GM18951 (cell line): ENCODE results near the gene FRK.
"Not testable (repeated sequence)": the region's sequence is repeated elsewhere in the genome, so short reads cannot be mapped to it uniquely, and the experiment has no call there.

ENCODE experiments used
- POLR2A ChIP-seq: IDR thresholded peaks from 4 replicates; pipeline ENCODE4 v1.6.1; 2011; ENCODE audit warnings: mild to moderate bottlenecking; ENCODE audit not compliant: insufficient read length, insufficient read depth; ENCODE audit errors: extremely low read depth
- in situ Hi-C: fragments of 300-500 bp; cut with MboI; formaldehyde crosslinking; loops from one replicate; pipeline ENCODE4 v1.12.0; 2022; ENCODE audit warnings: low sequenced_read_pairs, mixed read lengths, inconsistent platforms; ENCODE audit not compliant: unreplicated experiment

The FRK gene

GRCh38 chr6:116002756-116003155 lies 57.9 kb downstream of the FRK start:
- TF ChIP-seq POLR2A, result no peak
- in situ Hi-C loops, result loop anchor here (25.0 kb wide), 1 partner anchor 560 kb away; the partner anchor contains the start of genes CALHM4 and RWDD1

GRCh38 chr6:115999235-115999634 lies 61.5 kb downstream of the FRK start:
- in situ Hi-C loops, result no loop called here

GRCh38 chr6:115997990-115998585 lies 62.6 kb downstream of the FRK start:
- no peak for TF ChIP-seq POLR2A
- in situ Hi-C loops, result no loop called here

More at GRCh38 chr6:115999235-115999634, 61.5 kb downstream of the FRK start:
- TF ChIP-seq POLR2A, result no peak

- in situ Hi-C loops, result no loop called here
- no peak for TF ChIP-seq POLR2A
These were observed 74.7 kb downstream of the FRK start for GRCh38 chr6:115986026-115986425.

GRCh38 chr6:115984809-115985208 lies 75.9 kb downstream of the FRK start:
- in situ Hi-C loops, result no loop called here
- TF ChIP-seq POLR2A, result no peak

GRCh38 chr6:115983998-115984397 lies 76.7 kb downstream of the FRK start:
- in situ Hi-C loops, result no loop called here
- no peak for TF ChIP-seq POLR2A

GRCh38 chr6:115982453-115982852 lies 78.2 kb downstream of the FRK start:
- in situ Hi-C loops, result no loop called here
- TF ChIP-seq POLR2A, result no peak

DNA sequence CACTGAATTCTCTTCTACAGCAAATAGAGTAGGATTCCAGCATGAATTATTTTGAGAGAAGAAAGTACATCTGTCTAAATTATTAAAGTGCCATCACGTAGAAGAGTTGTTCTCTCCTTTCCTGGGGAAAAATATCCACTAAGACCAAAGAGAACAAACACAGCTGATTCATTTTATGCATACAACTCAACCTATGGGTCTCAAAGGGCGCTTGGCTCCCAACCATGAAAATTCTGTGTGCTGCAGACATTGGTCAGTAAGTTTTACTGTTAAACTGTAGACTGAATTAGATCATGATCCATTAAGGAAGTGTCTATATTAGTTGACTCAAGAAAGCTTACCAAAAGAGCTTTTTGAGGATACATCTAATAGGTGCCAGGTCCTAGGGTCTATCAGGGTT lies 83.5 kb downstream of the FRK start:
- no peak for TF ChIP-seq POLR2A
- in situ Hi-C loops, result no loop called here

GRCh38 chr6:115976321-115976870 lies 84.3 kb downstream of the FRK start:
- no peak for TF ChIP-seq POLR2A
- in situ Hi-C loops, result no loop called here

- no peak for TF ChIP-seq POLR2A
- in situ Hi-C loops, result no loop called here
These were observed 88.0 kb downstream of the FRK start for GRCh38 chr6:115972679-115973078.

DNA sequence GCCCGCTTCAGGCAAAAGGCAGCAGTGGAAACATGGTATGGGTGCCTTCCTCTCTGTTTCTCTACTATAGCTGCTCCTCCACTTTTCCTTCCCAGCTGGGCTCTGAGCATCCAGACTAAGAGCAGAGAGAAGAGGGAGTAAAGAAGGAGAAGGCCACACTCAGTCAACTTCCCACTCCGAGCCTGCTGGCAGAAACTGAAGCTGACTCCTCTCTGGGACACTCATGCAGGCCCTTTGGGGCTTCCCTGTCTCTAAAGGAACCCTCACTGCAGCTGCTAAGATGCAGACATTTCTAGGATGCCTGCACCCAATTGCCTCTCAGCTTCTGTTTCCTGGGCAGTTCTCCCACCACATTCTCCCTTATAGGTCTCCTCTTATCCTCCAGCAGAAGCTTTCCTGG lies 88.9 kb downstream of the FRK start:
- no peak for TF ChIP-seq POLR2A
- in situ Hi-C loops, result no loop called here

DNA sequence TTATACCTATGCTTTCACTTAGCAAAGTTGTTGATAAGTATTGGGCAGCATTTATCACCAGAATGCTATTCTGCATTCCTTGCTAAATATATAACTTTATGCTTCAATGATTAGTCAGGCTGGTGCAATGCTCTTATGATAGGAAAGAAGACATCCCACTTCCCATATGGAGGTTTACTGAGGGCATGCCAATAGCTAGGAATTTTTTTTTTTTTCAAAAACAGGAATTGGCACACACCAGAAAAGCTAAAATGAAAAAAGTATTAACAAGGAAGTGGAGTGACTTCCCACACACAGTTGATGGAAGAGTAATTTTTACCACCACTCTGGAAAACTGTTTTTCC lies 90.8 kb downstream of the FRK start:
- in situ Hi-C loops, result no loop called here
- no peak for TF ChIP-seq POLR2A

- TF ChIP-seq POLR2A, result no peak
- in situ Hi-C loops, result no loop called here
These were observed 91.3 kb downstream of the FRK start for GRCh38 chr6:115969207-115969929.

DNA sequence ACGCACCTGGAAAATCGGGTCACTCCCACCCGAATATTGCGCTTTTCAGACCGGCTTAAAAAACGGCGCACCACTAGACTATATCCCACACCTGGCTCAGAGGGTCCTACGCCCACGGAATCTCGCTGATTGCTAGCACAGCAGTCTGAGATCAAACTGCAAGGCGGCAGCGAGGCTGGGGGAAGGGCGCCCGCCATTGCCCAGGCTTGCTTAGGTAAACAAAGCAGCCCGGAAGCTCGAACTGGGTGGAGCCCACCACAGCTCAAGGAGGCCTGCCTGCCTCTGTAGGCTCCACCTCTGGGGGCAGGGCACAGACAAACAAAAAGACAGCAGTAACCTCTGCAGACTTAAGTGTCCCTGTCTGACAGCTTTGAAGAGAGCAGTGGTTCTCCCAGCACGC lies 100.4 kb downstream of the FRK start:
- in situ Hi-C loops, result not testable (repeated sequence)
